HAP-1 (cell line): Measurements from ENCODE around the gene TANGO6.
"Not testable (repeated sequence)": the region's sequence is repeated elsewhere in the genome, so short reads cannot be mapped to it uniquely, and the experiment has no call there.

Experiments
- DNase-seq, 2 experiments: peaks; one replicate each; pipeline ENCODE4 v3.0.0-alpha.2; 2016 to 2020; ENCODE audit warnings: low spot score in 2 of 2
- H3K27me3 ChIP-seq: fragments of 250-450 bp; sonication (Bioruptor Pico); 2 replicates; pipeline ENCODE4 v1.5.1; 2020; ENCODE audit warnings: low read depth, mild to moderate bottlenecking, moderate library complexity
- H3K36me3 ChIP-seq: fragments of 250-450 bp; sonication (Bioruptor Pico); replicated peaks from 2 replicates; pipeline ENCODE4 v1.5.1; 2020; ENCODE audit warnings: mild to moderate bottlenecking
- H3K4me1 ChIP-seq: fragments of 250-450 bp; sonication (Bioruptor Pico); 2 replicates; pipeline ENCODE4 v1.5.1; 2020; ENCODE audit warnings: mild to moderate bottlenecking
- H3K4me3 ChIP-seq: fragments of 250-450 bp; sonication (Bioruptor Pico); 2 replicates; pipeline ENCODE4 v1.5.1; 2020; ENCODE audit warnings: mild to moderate bottlenecking, moderate library complexity
- H3K9me3 ChIP-seq: fragments of 250-450 bp; sonication (Bioruptor Pico); 2 replicates; pipeline ENCODE4 v1.5.1; 2020; ENCODE audit warnings: mild to moderate bottlenecking, moderate library complexity
- in situ Hi-C: fragments of 300-500 bp; cut with MboI; formaldehyde crosslinking; loops from 3 replicates; pipeline ENCODE4 v1.14.3; 2020; ENCODE audit warnings: low sequenced_read_pairs, inconsistent platforms, mixed read lengths

The TANGO6 gene

GRCh38 chr16:68842964-68843481, 308 bp upstream of the TANGO6 start:
- H3K36me3 ChIP-seq, DNase-seq, H3K9me3 ChIP-seq, in situ Hi-C loops, H3K27me3 ChIP-seq: not testable (repeated sequence)
- Histone ChIP-seq H3K4me1 (peaks cover 10% of the 10 kb centered on the region), H3K4me3 (peak overlapping the region; percentile 92)

- H3K27me3 ChIP-seq: no peaks in the 10 kb centered on the region
- no peaks in the 10 kb centered on the region for H3K36me3 ChIP-seq
- peak overlapping the region; percentile 92 for H3K4me3 ChIP-seq
- H3K4me1 ChIP-seq: peaks cover 10% of the 10 kb centered on the region
- in situ Hi-C loops: no loop called here
- no peaks in the 10 kb centered on the region for H3K9me3 ChIP-seq
- peak in 1 of 2 experiments; percentile 12 for DNase-seq
These were observed 857 bp downstream of the TANGO6 start for GRCh38 chr16:68844211-68844564.

- Histone ChIP-seq H3K36me3 (no peaks in the 10 kb centered on the region), H3K4me1 (peaks cover 10% of the 10 kb centered on the region), H3K27me3 (no peaks in the 10 kb centered on the region), H3K4me3 (no peak overlapping the region), H3K9me3 (no peaks in the 10 kb centered on the region)
- no peak for DNase-seq
- in situ Hi-C loops: loop anchor here (5.0 kb wide), 1 partner anchor 269 kb away; no protein-coding TSS in a partner anchor
These were observed 5.5 kb downstream of the TANGO6 start for GRCh38 chr16:68848786-68849185.

GRCh38 chr16:68850481-68850880, 7.2 kb downstream of the TANGO6 start:
- no peak overlapping the region for H3K4me3 ChIP-seq
- H3K27me3 ChIP-seq: no peaks in the 10 kb centered on the region
- peaks cover 3% of the 10 kb centered on the region; the same call in 1 of the 2 replicates for H3K4me1 ChIP-seq
- no peaks in the 10 kb centered on the region for H3K36me3 ChIP-seq
- DNase-seq: no peak
- in situ Hi-C loops: no loop called here
- no peaks in the 10 kb centered on the region for H3K9me3 ChIP-seq

- in situ Hi-C loops: no loop called here
These were observed 8.3 kb downstream of the TANGO6 start for GRCh38 chr16:68851601-68852000.

GRCh38 chr16:68857479-68857878, 14.1 kb downstream of the TANGO6 start:
- Histone ChIP-seq H3K4me1 (peaks cover 4% of the 10 kb centered on the region), H3K9me3 (no peaks in the 10 kb centered on the region; the same call in 1 of the 2 replicates), H3K27me3 (no peaks in the 10 kb centered on the region), H3K36me3 (peaks cover 2% of the 10 kb centered on the region; the same call in 1 of the 2 replicates), H3K4me3 (no peak overlapping the region)
- no peak for DNase-seq
- in situ Hi-C loops: no loop called here

More at GRCh38 chr16:68851601-68852000, 8.3 kb downstream of the TANGO6 start:
- no peaks in the 10 kb centered on the region for H3K36me3 ChIP-seq
- H3K27me3 ChIP-seq: no peaks in the 10 kb centered on the region
- peaks cover 7% of the 10 kb centered on the region for H3K4me1 ChIP-seq
- no peaks in the 10 kb centered on the region for H3K9me3 ChIP-seq
- no peak overlapping the region for H3K4me3 ChIP-seq
- no peak for DNase-seq

GRCh38 chr16:68859828-68860227, 16.5 kb downstream of the TANGO6 start:
- Histone ChIP-seq H3K9me3 (no peaks in the 10 kb centered on the region; the same call in 1 of the 2 replicates), H3K4me1 (peaks cover 4% of the 10 kb centered on the region), H3K36me3 (peaks cover 2% of the 10 kb centered on the region; the same call in 1 of the 2 replicates), H3K4me3 (no peak overlapping the region), H3K27me3 (no peaks in the 10 kb centered on the region)
- no peak for DNase-seq
- in situ Hi-C loops: no loop called here

GRCh38 chr16:68860978-68861892, 17.9 kb downstream of the TANGO6 start:
- peaks cover 2% of the 10 kb centered on the region for H3K4me1 ChIP-seq
- H3K27me3 ChIP-seq: no peaks in the 10 kb centered on the region
- DNase-seq: no peak
- no peaks in the 10 kb centered on the region; the same call in 1 of the 2 replicates for H3K9me3 ChIP-seq
- H3K36me3 ChIP-seq: peaks cover 2% of the 10 kb centered on the region; the same call in 1 of the 2 replicates
- H3K4me3 ChIP-seq: no peak overlapping the region
- in situ Hi-C loops: no loop called here

- in situ Hi-C loops: no loop called here
- no peak for DNase-seq
These were observed 23.6 kb downstream of the TANGO6 start for GRCh38 chr16:68866933-68867332.

GRCh38 chr16:68869492-68870088, 26.3 kb downstream of the TANGO6 start:
- H3K27me3 ChIP-seq: no peaks in the 10 kb centered on the region
- H3K4me1 ChIP-seq: peaks cover 11% of the 10 kb centered on the region
- H3K9me3 ChIP-seq: no peaks in the 10 kb centered on the region
- no peak overlapping the region for H3K4me3 ChIP-seq
- in situ Hi-C loops: no loop called here
- no peaks in the 10 kb centered on the region; the same call in 1 of the 2 replicates for H3K36me3 ChIP-seq
- peak in 1 of 2 experiments; percentile 39 for DNase-seq

More at GRCh38 chr16:68866933-68867332, 23.6 kb downstream of the TANGO6 start:
- no peaks in the 10 kb centered on the region for H3K9me3 ChIP-seq
- H3K4me3 ChIP-seq: no peak overlapping the region
- H3K4me1 ChIP-seq: peaks cover 11% of the 10 kb centered on the region
- no peaks in the 10 kb centered on the region for H3K27me3 ChIP-seq
- no peaks in the 10 kb centered on the region; the same call in 1 of the 2 replicates for H3K36me3 ChIP-seq

GRCh38 chr16:68873635-68874471, 30.5 kb downstream of the TANGO6 start:
- no peaks in the 10 kb centered on the region for H3K9me3 ChIP-seq
- H3K27me3 ChIP-seq: no peaks in the 10 kb centered on the region
- in situ Hi-C loops: no loop called here
- no peaks in the 10 kb centered on the region for H3K36me3 ChIP-seq
- no peak overlapping the region for H3K4me3 ChIP-seq
- DNase-seq: no peak
- peaks cover 10% of the 10 kb centered on the region for H3K4me1 ChIP-seq

GRCh38 chr16:68875871-68876270, 32.5 kb downstream of the TANGO6 start:
- Histone ChIP-seq H3K4me3 (no peak overlapping the region), H3K27me3 (no peaks in the 10 kb centered on the region), H3K9me3 (no peaks in the 10 kb centered on the region), H3K4me1 (no peaks in the 10 kb centered on the region), H3K36me3 (peaks cover 7% of the 10 kb centered on the region; the same call in 1 of the 2 replicates)
- in situ Hi-C loops: no loop called here
- DNase-seq: no peak

GRCh38 chr16:68883685-68884084, 40.4 kb downstream of the TANGO6 start:
- Histone ChIP-seq H3K4me1 (peaks cover 15% of the 10 kb centered on the region), H3K36me3 (peaks cover 7% of the 10 kb centered on the region; the same call in 1 of the 2 replicates), H3K9me3 (no peaks in the 10 kb centered on the region), H3K4me3 (no peak overlapping the region), H3K27me3 (no peaks in the 10 kb centered on the region)
- in situ Hi-C loops: no loop called here
- no peak for DNase-seq
